Smooth muscle cell of the umbilical artery (primary cell): ENCODE results near the gene CTSD. TPM values are rescaled to one million over a fixed set of nuclear protein-coding genes. Genes with fewer than 3 reads are reported as not detected.

Experiments
- total RNA-seq: library from RNA; depleted of rRNA; stranded (reverse); fragments of >200 nt; gene quantifications from 2 replicates; pipeline ENCODE4 v1.2.3, GENCODE V29; 2014

CTSD gene
- total RNA-seq, result 263 and 424 TPM in 2 replicates

DNA sequence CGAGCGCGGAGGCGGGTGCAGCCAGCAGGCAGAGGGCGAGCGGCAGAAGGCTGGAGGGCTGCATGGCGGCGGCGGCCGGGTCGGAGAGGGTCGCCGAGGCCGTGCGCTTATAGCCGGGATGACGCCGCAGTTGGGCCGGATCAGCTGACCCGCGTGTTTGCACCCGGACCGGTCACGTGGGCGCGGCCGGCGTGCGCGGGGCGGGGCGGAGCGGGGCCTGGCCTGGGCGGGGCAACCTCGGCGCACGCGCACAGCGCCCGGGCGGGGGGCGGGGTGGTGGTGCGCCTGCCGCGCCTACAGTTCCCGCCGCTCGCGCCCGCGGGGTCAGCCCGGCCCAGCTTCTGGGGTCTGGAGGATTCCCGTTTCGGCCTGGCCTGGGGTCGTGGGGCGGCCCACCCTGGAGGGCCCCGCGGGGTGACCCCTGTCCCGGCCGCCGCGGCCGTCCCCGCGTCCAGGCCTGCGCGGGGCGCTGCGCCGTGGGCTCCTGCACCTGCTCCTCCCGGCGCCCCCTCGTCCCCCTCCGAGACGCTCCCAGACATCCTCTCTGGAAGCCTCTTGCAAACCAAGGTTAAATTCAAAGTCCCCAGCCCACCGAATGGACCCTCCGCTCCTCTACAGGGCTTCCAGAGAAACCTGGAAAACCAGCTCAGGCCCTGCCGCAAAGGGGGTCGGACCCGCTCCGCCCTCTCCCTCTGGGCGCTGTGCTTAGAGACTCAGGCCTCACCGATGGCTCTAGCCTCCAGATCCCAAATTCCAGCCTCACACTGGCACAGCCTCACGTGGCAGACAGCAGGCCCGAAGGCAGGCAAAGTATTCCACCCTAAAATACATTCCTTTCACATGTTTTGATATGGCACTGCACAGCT, at the start of gene CTSD:
Gene CTSD (minus strand): TSS at position 132 of the 866 bp plus-strand sequence. CDS start 68 bp downstream, at position 64.

GRCh38 chr11:1750481-1750839, 13.3 kb downstream of the CTSD start, which contains the start of gene IFITM10:
TSS of gene IFITM10 (minus strand) at chr11:1750595. CDS start at chr11:1750442, 153 bp downstream.

Other genes starting within 250 kb of the CTSD start
- 0.59 and 1.3 TPM in 2 replicates for gene DUSP8, start 191.7 kb downstream of the CTSD start, total RNA-seq
- not detected in 2 replicates for gene KRTAP5-1, start 178.6 kb downstream of the CTSD start, total RNA-seq
- gene KRTAP5-2, start 165.6 kb downstream of the CTSD start, total RNA-seq, result not detected in 2 replicates
- gene KRTAP5-3, start 155.5 kb downstream of the CTSD start, total RNA-seq, result not detected in 2 replicates
- not detected in 2 replicates for gene KRTAP5-4, start 141.8 kb downstream of the CTSD start, total RNA-seq
- gene KRTAP5-5, start 134.2 kb downstream of the CTSD start, total RNA-seq, result not detected in 2 replicates
- gene KRTAP5-6, start 66.7 kb downstream of the CTSD start, total RNA-seq, result not detected in 2 replicates
- gene IFITM10, start 13.3 kb downstream of the CTSD start, total RNA-seq, result 1.0 and 1.5 TPM in 2 replicates
- gene SYT8, start 71.1 kb upstream of the CTSD start, total RNA-seq, result not detected in 2 replicates
- gene TNNI2, start 75.1 kb upstream of the CTSD start, total RNA-seq, result not detected in 2 replicates
- 2.0 and 2.7 TPM in 2 replicates for gene LSP1, start 89.2 kb upstream of the CTSD start, total RNA-seq
- gene PRR33, start 128.0 kb upstream of the CTSD start, total RNA-seq, result not detected in 2 replicates
- not detected in 2 replicates for gene TNNT3, start 155.8 kb upstream of the CTSD start, total RNA-seq
- 40.4 and 48.7 TPM in 2 replicates for gene MRPL23, start 183.4 kb upstream of the CTSD start, total RNA-seq
- 4.6 and 70.7 TPM in 2 replicates for gene H19, start 233.9 kb upstream of the CTSD start, total RNA-seq